Measurements from ENCODE around the gene MYO5A. TPM values are rescaled to one million over a fixed set of nuclear protein-coding genes. Genes with fewer than 3 reads are reported as not detected.
"Not testable (repeated sequence)": the region's sequence is repeated elsewhere in the genome, so short reads cannot be mapped to it uniquely, and the experiment has no call there.

Gene MYO5A
- total RNA-seq, 1 experiment from 2014 or later, result 21.8 TPM

- Histone ChIP-seq H2BK120ac (ENCODE audit: low read depth, low read length, poor library complexity, severe bottlenecking) (no peak overlapping the region), H2BK12ac (ENCODE audit: insufficient read length, low read depth, low read length) (no peak overlapping the region), H3K4ac (ENCODE audit: low read depth, low read length) (no peak overlapping the region), H4K8ac (replicated peaks; ENCODE audit: insufficient read length, low read depth, low read length) (no peak overlapping the region), H2BK20ac (ENCODE audit: low read depth, low read length, poor library complexity, severe bottlenecking) (no peak overlapping the region), H4K5ac (ENCODE audit: insufficient read length, low read depth, low read length) (no peak overlapping the region), H3K9me3 (ENCODE audit: control insufficient read depth, low read depth, low read length) (no peaks in the 10 kb centered on the region), H3K14ac (ENCODE audit: insufficient read depth, low read length) (no peak overlapping the region), H3K4me1 (ENCODE audit: insufficient read depth, low read length) (no peaks in the 10 kb centered on the region), H2AK5ac (ENCODE audit: insufficient read length, low read length) (no peak overlapping the region), H3K23me2 (ENCODE audit: insufficient read length, low read depth, low read length, poor library complexity, severe bottlenecking) (no peaks in the 10 kb centered on the region), H4K91ac (ENCODE audit: insufficient read length, low read depth, low read length) (no peak overlapping the region), H3K23ac (ENCODE audit: insufficient read length, low read depth, low read length) (no peak overlapping the region), H3K79me2 (ENCODE audit: insufficient read depth, low read length) (peaks cover 3% of the 10 kb centered on the region; the same call in 1 of the 2 replicates), H2BK5ac (ENCODE audit: insufficient read length, low read length) (no peak overlapping the region), H3K18ac (ENCODE audit: insufficient read length, low read depth, low read length) (no peak overlapping the region), H2BK15ac (ENCODE audit: low read depth, low read length) (no peak overlapping the region), H4K20me1 (ENCODE audit: control insufficient read depth, insufficient read depth, insufficient read length) (no peaks in the 10 kb centered on the region), H3K9ac (ENCODE audit: extremely low read depth, insufficient read length, low read length) (no peak overlapping the region), H3T11ph (ENCODE audit: low read length) (no peak overlapping the region), H3K27ac (ENCODE audit: insufficient read length, low read depth, low read length) (no peak overlapping the region), H3K4me2 (ENCODE audit: insufficient read depth, insufficient read length, low read length) (no peak overlapping the region), H3K56ac (ENCODE audit: insufficient read length, low read depth, low read length) (no peak overlapping the region), H2AFZ (ENCODE audit: low read length) (no peak overlapping the region), H3K27me3 (ENCODE audit: insufficient read depth, low read length) (no peaks in the 10 kb centered on the region), H3K79me1 (ENCODE audit: insufficient read depth, low read depth, low read length, poor library complexity, severe bottlenecking) (no peaks in the 10 kb centered on the region)
- no peak overlapping the region for H3K27ac Mint-ChIP-seq
- H3K4me1 Mint-ChIP-seq, result no peaks in the 10 kb centered on the region
- H3K36me3 Mint-ChIP-seq (ENCODE audit: insufficient read depth in 1 of 3, low read depth in 3 of 3), result peaks cover 28 to 73% (median 70%) of the 10 kb centered on the region in 3 experiments
- H3K9me3 Mint-ChIP-seq, result no peaks in the 10 kb centered on the region
- TF ChIP-seq, protein P1, sequence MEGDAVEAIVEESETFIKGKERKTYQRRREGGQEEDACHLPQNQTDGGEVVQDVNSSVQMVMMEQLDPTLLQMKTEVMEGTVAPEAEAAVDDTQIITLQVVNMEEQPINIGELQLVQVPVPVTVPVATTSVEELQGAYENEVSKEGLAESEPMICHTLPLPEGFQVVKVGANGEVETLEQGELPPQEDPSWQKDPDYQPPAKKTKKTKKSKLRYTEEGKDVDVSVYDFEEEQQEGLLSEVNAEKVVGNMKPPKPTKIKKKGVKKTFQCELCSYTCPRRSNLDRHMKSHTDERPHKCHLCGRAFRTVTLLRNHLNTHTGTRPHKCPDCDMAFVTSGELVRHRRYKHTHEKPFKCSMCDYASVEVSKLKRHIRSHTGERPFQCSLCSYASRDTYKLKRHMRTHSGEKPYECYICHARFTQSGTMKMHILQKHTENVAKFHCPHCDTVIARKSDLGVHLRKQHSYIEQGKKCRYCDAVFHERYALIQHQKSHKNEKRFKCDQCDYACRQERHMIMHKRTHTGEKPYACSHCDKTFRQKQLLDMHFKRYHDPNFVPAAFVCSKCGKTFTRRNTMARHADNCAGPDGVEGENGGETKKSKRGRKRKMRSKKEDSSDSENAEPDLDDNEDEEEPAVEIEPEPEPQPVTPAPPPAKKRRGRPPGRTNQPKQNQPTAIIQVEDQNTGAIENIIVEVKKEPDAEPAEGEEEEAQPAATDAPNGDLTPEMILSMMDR (conservative IDR thresholded peaks at IDR 0.05), result no peak
- no peak for DNase-seq
- no peaks in the 10 kb centered on the region for H3K27me3 Mint-ChIP-seq (ENCODE audit: low read depth)
- no peak overlapping the region for H3K4me3 Mint-ChIP-seq
- no CpG with 5 or more reads among the region's 6 CpGs for WGBS (ENCODE audit: extremely low coverage, insufficient read length, low lambda C conversion rate)
Measured at GRCh38 chr15:52551762-52552161, 23.1 kb upstream of the MYO5A start.

GRCh38 chr15:52551186-52551585, 22.5 kb upstream of the MYO5A start:
- H3K79me2 ChIP-seq (ENCODE audit: insufficient read depth, low read length); H3K56ac ChIP-seq (ENCODE audit: insufficient read length, low read depth, low read length); H4K91ac ChIP-seq (ENCODE audit: insufficient read length, low read depth, low read length); H3K23ac ChIP-seq (ENCODE audit: insufficient read length, low read depth, low read length); H3K4me3 Mint-ChIP-seq; H3K9me3 Mint-ChIP-seq; DNase-seq; H2AFZ ChIP-seq (ENCODE audit: low read length); H3K14ac ChIP-seq (ENCODE audit: insufficient read depth, low read length); H2BK12ac ChIP-seq (ENCODE audit: insufficient read length, low read depth, low read length); H2BK15ac ChIP-seq (ENCODE audit: low read depth, low read length); H3K27me3 ChIP-seq (ENCODE audit: insufficient read depth, low read length); H4K20me1 ChIP-seq (ENCODE audit: control insufficient read depth, insufficient read depth, insufficient read length); H3K27ac ChIP-seq (ENCODE audit: insufficient read length, low read depth, low read length); H3K27me3 Mint-ChIP-seq (ENCODE audit: low read depth); H2BK5ac ChIP-seq (ENCODE audit: insufficient read length, low read length); H3K79me1 ChIP-seq (ENCODE audit: insufficient read depth, low read depth, low read length, poor library complexity, severe bottlenecking); H3K4me2 ChIP-seq (ENCODE audit: insufficient read depth, insufficient read length, low read length); H4K5ac ChIP-seq (ENCODE audit: insufficient read length, low read depth, low read length); H3K23me2 ChIP-seq (ENCODE audit: insufficient read length, low read depth, low read length, poor library complexity, severe bottlenecking); H4K8ac ChIP-seq (replicated peaks; ENCODE audit: insufficient read length, low read depth, low read length); H3K9me3 ChIP-seq (ENCODE audit: control insufficient read depth, low read depth, low read length); H3K4ac ChIP-seq (ENCODE audit: low read depth, low read length); H3K4me1 ChIP-seq (ENCODE audit: insufficient read depth, low read length); H2BK120ac ChIP-seq (ENCODE audit: low read depth, low read length, poor library complexity, severe bottlenecking); H3K4me1 Mint-ChIP-seq; H2BK20ac ChIP-seq (ENCODE audit: low read depth, low read length, poor library complexity, severe bottlenecking); H2AK5ac ChIP-seq (ENCODE audit: insufficient read length, low read length); H3T11ph ChIP-seq (ENCODE audit: low read length); H3K27ac Mint-ChIP-seq; H3K18ac ChIP-seq (ENCODE audit: insufficient read length, low read depth, low read length); H3K9ac ChIP-seq (ENCODE audit: extremely low read depth, insufficient read length, low read length): not testable (repeated sequence)
- peaks cover 30 to 73% (median 71%) of the 10 kb centered on the region in 3 experiments for H3K36me3 Mint-ChIP-seq (ENCODE audit: insufficient read depth in 1 of 3, low read depth in 3 of 3)
- WGBS (ENCODE audit: extremely low coverage, insufficient read length, low lambda C conversion rate), result no CpG with 5 or more reads among the region's 1 CpG
